HG03442 (cell line): ENCODE data around the gene USP7.
A peak's percentile ranks its signal among the peaks of the same experiment; 100 is the strongest.
"Not testable (repeated sequence)": the region's sequence is repeated elsewhere in the genome, so short reads cannot be mapped to it uniquely, and the experiment has no call there.

Source experiments
- ATAC-seq: cut with Tn5 transposase; IDR thresholded peaks from one replicate; pipeline ENCODE4 v1.9.1; 2021; ENCODE audit warnings: mild to moderate bottlenecking, moderate library complexity; ENCODE audit not compliant: unreplicated experiment

The USP7 gene

DNA sequence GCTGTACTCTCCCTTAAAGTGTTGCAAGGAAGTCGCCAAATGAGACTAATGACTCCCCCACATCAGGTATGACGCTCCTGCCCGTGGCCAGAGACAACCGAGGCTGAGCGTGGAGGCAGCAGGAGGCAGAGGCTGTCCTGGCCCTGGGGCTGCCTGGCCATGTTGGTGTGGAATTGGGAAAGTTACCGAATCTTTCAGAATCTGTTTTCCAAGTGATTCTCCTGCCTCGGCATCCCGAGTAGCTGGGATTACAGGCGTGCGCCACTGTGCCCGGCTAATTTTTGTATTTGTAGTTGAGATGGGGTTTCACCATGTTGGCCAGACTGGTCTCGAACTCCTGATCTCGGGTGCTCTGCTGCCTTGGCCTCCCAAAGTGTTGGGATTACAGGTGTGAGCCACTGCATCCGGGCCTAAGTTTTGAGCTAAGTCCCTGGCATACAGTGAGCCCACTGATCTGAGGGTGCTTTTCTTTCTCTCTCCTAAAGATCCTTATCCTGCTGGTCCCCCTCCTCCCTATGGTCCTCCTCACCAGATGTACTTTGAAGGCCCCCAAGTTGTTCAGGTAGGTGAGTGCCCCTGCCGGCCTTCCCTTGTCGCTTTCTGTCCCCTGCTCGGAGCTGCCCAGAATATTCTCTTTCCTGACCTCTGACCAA lies 80.9 kb downstream of the USP7 start:
- no peak for ATAC-seq

- ATAC-seq: no peak
Measured at GRCh38 chr16:8882041-8882617, 81.6 kb downstream of the USP7 start, which contains the start of gene LITAFD. Gene LITAFD (plus strand): TSS chr16:8882351. CDS start chr16:8884356, 2,005 bp downstream.

DNA sequence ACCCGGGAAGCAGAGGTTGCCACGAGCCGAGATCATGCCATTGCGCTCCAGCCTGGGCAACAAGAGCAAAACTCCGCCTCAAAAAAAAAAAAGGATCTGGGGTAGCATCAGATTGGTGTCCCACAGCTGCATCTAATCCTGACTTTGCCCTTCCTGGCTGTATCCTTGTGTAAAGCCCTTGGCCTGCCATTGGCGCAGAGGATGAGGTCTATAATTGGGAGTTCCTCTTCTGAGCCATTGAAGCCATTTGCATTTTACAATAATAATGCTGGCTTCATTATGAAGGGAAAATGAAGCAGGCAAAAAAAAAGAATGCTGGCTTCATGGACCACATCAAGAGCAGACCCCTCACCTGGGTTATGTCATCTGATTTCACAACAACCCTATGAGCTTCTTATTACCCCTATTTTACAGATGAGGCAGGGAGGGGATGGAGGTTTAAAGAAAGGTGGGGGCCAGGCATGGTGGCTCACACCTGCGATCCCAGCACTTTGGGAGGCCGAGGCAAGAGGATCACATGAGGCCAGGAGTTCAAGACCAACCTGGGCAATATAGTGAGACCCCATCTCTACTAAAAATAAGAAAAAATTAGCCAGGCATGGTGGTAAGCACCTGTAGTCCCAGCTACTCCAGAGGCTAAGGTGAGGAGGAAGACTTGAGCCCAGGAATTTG lies 82.7 kb downstream of the USP7 start:
- ATAC-seq: no peak

- no peak for ATAC-seq
Measured at GRCh38 chr16:8878523-8878911, 85.2 kb downstream of the USP7 start.

GRCh38 chr16:8877894-8878522 lies 85.7 kb downstream of the USP7 start:
- no peak for ATAC-seq

GRCh38 chr16:8875317-8875716 lies 88.4 kb downstream of the USP7 start:
- not testable (repeated sequence) for ATAC-seq

GRCh38 chr16:8874388-8874787 lies 89.3 kb downstream of the USP7 start:
- no peak for ATAC-seq

DNA sequence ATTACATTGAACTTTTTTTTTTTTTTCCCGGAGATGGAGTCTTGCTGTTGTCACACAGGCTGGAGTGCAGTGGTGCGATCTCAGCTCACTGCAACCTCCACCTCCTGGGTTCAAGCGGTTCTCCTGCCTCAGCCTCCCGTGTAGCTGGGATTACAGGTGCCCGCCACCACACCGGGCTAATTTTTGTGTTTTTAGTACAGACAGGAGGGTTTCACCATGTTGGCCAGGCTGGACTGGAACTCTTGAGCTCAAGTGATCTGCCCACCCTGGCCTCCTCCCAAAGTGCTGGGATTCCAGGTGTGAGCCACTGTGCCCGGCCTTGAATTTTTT lies 89.9 kb downstream of the USP7 start:
- ATAC-seq: not testable (repeated sequence)

- ATAC-seq: no peak
Measured at GRCh38 chr16:8872967-8873865, 90.5 kb downstream of the USP7 start.

GRCh38 chr16:8872071-8872470 lies 91.6 kb downstream of the USP7 start:
- no peak for ATAC-seq

DNA sequence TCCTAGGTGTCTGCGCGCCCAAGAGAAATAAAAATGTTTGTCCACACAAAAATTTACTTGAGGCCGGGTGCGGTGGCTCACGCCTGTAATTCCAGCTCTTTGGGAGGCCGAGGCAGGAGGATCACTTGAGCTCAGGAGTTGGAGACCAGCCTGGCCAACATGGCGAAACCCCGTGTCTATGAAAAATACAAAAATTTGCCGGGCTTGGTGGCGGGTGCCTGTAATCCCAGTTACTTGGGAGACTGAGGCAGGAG lies 93.8 kb downstream of the USP7 start:
- not testable (repeated sequence) for ATAC-seq

DNA sequence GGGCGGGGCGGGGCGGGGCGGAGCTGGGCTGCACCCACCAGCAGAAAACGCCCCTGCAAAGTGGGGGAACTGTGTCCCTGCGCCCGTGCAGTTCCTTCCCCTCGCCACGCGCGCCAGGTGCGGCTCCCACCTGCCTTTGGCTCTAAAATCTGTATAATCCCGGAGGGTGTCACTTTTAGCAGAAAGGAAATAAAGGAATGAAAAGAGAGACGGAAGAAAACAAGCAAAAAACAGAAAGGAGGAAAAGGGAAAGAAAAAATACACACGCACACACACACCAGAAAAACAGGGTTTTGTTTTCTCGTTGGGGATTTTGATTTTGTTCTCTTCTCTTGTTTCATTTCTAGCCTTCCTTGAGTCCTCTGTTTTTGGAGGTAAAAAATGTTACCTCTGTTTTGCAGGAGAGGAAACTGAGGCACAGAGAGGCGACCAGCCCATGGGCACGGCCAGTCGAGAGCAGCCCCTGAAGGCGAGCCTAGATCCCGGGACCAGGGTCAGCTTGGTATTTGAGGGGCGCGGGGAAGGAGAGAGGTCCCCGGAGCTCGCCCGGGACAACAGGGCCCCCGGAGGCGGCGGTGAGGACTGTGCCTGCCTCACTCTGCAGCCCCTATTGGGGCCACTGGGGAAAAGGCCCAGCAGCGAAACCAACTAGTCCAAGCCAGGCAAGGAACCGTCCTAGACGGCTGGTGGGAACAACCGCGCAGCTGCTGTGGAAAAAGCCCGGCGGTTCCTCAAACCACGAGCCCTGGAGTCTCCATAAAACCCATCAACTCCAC lies 94.3 kb downstream of the USP7 start:
- ATAC-seq: no peak

DNA sequence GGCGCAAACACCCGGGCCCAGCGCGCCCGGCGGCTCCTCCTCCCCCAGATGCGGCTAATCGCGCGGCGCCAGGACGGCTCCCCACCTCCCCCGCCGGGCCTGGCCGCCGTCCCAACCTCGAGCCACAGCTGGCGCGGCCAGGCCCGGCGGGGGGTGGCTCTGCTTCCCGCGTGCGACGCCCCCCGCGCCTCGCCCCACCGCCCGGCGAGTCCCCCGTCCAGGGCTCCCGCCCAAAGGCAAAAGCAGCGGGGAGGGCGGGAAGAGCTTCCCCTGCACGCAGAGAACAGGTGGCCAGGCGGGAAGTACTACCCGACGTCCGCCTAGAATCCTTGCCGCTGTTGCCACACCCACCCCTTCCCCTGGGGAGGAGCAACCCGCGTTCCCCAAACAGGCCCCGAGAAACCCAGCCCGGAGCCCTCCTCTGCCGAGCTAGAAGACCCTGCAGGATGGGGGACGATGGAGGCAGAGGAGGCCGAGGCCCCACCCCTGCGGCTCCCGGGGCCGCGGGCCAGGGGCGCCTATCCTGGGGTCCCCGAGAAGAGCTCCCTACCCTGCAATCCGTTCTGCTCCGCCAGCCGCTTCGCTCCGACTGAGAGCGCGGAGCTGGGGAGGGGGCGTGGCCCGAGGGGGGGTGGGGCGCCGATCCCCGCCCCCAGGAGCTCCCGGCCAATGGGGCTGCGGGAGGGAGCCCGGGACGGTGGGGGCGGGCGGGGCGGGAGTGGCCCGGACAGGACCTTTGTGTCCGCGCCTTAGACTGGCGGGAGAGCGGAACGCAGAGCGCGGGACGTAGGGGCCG lies 95.1 kb downstream of the USP7 start, which contains the start of gene CARHSP1:
Gene CARHSP1 (minus strand): TSS at position 591 of the 796 bp plus-strand sequence. CDS start 9,678 bp downstream, outside the sequence.
- peak; percentile 60 for ATAC-seq

DNA sequence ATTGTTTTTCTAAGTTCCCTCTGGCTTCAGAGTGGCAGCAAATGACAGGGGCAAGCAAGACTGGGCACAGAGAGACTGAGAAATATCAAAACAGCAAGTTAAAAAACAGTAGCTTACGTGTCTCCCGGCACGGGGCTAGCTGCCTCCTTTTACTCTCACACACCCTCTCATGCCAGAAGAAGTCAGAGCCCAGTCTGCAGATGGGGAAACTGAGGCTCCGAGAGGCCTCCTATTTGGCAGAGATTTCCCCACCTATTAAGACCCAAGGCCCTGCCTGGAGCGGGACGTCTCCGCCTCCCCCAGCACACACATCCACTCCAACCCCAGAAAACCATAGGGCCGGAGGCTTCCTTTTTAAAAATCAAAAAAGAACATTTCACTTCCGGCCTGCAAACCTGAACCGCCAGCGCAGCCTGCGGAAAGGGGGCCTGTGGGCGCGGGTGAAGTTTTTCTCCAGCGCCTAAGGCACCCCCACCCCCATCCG lies 95.7 kb downstream of the USP7 start:
- ATAC-seq: no peak

- ATAC-seq: no peak
Measured at GRCh38 chr16:8867216-8867931, 96.3 kb downstream of the USP7 start.

DNA sequence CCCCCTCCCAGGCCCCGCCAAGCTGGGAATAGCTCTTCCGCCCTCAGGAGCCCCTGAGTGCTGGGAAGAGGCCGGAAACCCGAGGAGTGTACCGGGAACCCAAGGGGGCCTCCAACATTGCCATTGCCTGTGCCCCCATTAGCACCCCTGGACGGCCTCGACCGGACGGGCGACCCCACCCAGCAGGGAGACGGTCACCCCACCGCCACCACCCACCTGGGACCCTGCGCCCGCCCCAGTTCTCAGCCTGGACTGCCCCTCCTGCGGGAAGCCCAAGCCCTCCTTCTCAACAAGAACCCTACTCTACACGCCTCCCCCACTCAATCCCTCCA lies 96.9 kb downstream of the USP7 start:
- ATAC-seq: no peak

- no peak for ATAC-seq
Measured at GRCh38 chr16:8866118-8866883, 97.4 kb downstream of the USP7 start.
